ENCODE data around the gene DPP9. TPM values are rescaled to one million over a fixed set of nuclear protein-coding genes. Genes with fewer than 3 reads are reported as not detected.
A peak's percentile ranks its signal among the peaks of the same experiment; 100 is the strongest.

Gene DPP9
- polyA plus RNA-seq, 2 of the 4 experiments (the other 2 are of a cell fraction), result 10.1 to 53.5 TPM

DNA sequence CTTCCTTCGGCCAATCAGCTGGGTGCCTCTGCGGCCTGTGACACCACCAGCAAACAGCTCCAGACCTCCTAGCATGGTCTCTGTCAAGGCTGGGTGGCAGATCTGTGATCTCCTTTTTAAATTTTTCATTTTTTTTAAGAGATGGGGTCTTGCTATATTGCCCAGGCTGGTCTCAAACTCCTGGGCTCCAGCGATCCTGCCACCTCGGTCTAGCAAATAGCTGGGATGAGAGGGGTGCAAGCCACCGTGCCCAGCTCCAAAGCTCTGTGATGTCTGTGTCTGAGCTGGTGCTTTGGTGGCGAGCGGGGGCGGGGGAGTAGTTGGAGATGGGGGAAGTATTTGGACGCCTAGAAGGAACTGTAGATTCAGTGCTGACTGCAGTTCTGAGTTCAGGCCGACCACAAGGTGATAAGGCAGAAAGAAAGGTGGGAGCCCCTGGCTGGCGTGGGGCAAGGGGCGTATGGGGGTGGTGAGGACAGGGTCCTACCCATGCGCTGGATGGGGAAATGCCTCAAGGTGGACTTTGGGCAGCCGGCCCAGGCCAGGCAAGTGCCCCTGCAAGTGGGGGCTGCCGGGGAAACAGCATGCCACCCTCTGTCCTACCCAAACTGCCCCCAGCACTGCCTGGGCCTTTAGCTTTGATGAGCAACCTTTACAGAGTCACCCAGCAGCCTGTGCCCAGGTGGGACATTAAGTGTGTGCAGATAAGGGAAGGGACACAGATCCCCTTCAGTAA, 5.5 kb downstream of the DPP9 start:
- no peak for FAIRE-seq
- H3K4me3 ChIP-seq, result peak overlapping the region; percentile 12; the same call in 1 of the 3 replicates
- H3K4me1 ChIP-seq, result peaks cover 74% of the 10 kb centered on the region
- H3K27ac ChIP-seq, result peak overlapping the region; percentile 86 to 94
- WGBS (ENCODE audit: missing lambda C conversion rate), result 47% methylated on average over 10 of the region's 15 CpGs
- peak in 1 of 2 experiments; percentile 3; a peak in 2 of 6 replicates for ATAC-seq
- no peaks in the 10 kb centered on the region for H3K9me3 ChIP-seq
- peak in 1 of 2 experiments; percentile 39 for DNase-seq (ENCODE audit: low read depth in 1 of 2, low spot score in 1 of 2)
- 0 out of 2 replicates have a peak, but pooled peaks have one; percentile 2 for TF ChIP-seq GATA3 (IDR thresholded peaks at IDR 0.05; ENCODE audit: borderline replicate concordance)
- 0 out of 2 replicates have a peak, but pooled peaks have one; percentile 24 for TF ChIP-seq KDM1A (IDR thresholded peaks at IDR 0.05; ENCODE audit: low read depth)
- TF ChIP-seq CHD2 (IDR thresholded peaks at IDR 0.05; ENCODE audit: low read length, partially characterized antibody), result no peak
- TF ChIP-seq, protein P1, sequence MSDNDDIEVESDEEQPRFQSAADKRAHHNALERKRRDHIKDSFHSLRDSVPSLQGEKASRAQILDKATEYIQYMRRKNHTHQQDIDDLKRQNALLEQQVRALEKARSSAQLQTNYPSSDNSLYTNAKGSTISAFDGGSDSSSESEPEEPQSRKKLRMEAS (IDR thresholded peaks at IDR 0.05), result peak; percentile 2; the same call in 1 of the 2 replicates
- 0 out of 5 replicates have a peak, but pooled peaks of 1 of the 2 experiments have one; percentile 11 for TF ChIP-seq JUN (IDR thresholded peaks at IDR 0.05)
- CTCF ChIA-PET, result interaction anchor here (0.6 to 1.5 kb wide), 5 partner anchors 29 to 90 kb away, joined by 3 to 9 read pairs (median 4); partner anchors contain the start of gene FEM1A
- POLR2A ChIA-PET, result interaction anchor here (1.3 kb wide), 1 partner anchor 73 kb away, joined by 3 read pairs; the partner anchor contains the start of gene FEM1A
- H3K4me2 ChIP-seq, result peak overlapping the region; percentile 76

- 13% methylated on average over 9 of the region's 23 CpGs for WGBS (ENCODE audit: missing lambda C conversion rate)
- ATAC-seq (peak; percentile 54 to 83), DNase-seq (ENCODE audit: low read depth in 1 of 2, low spot score in 1 of 2) (peak; percentile 61 to 90), FAIRE-seq (no peak)
- Histone ChIP-seq H3K4me1 (peaks cover 80% of the 10 kb centered on the region), H3K9me3 (no peaks in the 10 kb centered on the region), H3K27ac (peak overlapping the region; percentile 86 to 94), H3K4me2 (peak overlapping the region; percentile 76), H3K4me3 (peak overlapping the region; percentile 34)
- ChIA-PET CTCF (interaction anchor here (0.6 to 1.5 kb wide), 8 partner anchors 17 to 95 kb away, joined by 3 to 9 read pairs (median 3); partner anchors contain the start of gene FEM1A), POLR2A (interaction anchor here (0.6 to 1.3 kb wide), 2 partner anchors 74 to 97 kb away, joined by 3 to 4 read pairs; partner anchors contain the start of gene FEM1A)
- TF ChIP-seq CHD2 (IDR thresholded peaks at IDR 0.05; ENCODE audit: low read length, partially characterized antibody), result peak; percentile 66
- no peak for TF ChIP-seq RNF2 (IDR thresholded peaks at IDR 0.05; ENCODE audit: borderline replicate concordance, low read depth)
- peak; percentile 61; the same call in 1 of the 2 replicates for TF ChIP-seq GATA3 (IDR thresholded peaks at IDR 0.05; ENCODE audit: borderline replicate concordance)
- no peak for TF ChIP-seq POLR2A (IDR thresholded peaks at IDR 0.05; ENCODE audit: low read length)
- TF ChIP-seq, protein P2, sequence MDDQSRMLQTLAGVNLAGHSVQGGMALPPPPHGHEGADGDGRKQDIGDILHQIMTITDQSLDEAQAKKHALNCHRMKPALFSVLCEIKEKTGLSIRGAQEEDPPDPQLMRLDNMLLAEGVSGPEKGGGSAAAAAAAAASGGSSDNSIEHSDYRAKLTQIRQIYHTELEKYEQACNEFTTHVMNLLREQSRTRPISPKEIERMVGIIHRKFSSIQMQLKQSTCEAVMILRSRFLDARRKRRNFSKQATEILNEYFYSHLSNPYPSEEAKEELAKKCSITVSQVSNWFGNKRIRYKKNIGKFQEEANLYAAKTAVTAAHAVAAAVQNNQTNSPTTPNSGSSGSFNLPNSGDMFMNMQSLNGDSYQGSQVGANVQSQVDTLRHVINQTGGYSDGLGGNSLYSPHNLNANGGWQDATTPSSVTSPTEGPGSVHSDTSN (IDR thresholded peaks at IDR 0.05), result peak; percentile 65; the same call in 1 of the 2 replicates
- peak in 1 of 2 experiments; percentile 77; a peak in 2 of 4 replicates for TF ChIP-seq CEBPB (IDR thresholded peaks at IDR 0.05)
- TF ChIP-seq ELK1 (IDR thresholded peaks at IDR 0.05; ENCODE audit: low read depth, low read length), result no peak
- TF ChIP-seq, protein P1 (IDR thresholded peaks at IDR 0.05), result peak; percentile 40; the same call in 1 of the 2 replicates
- TF ChIP-seq JUN (IDR thresholded peaks at IDR 0.05), result peak in 1 of 2 experiments; percentile 58; a peak in 1 of 5 replicates
- TF ChIP-seq FOSL2 (IDR thresholded peaks at IDR 0.05), result no peak
- peak; percentile 53 for TF ChIP-seq FOSL2 (CRISPR knock-in tag; IDR thresholded peaks at IDR 0.05)
- peak; percentile 45 for TF ChIP-seq ZFP36 (IDR thresholded peaks at IDR 0.05; ENCODE audit: borderline replicate concordance, partially characterized antibody)
These were observed 6.3 kb downstream of the DPP9 start for GRCh38 chr19:4717191-4717965.

DNA sequence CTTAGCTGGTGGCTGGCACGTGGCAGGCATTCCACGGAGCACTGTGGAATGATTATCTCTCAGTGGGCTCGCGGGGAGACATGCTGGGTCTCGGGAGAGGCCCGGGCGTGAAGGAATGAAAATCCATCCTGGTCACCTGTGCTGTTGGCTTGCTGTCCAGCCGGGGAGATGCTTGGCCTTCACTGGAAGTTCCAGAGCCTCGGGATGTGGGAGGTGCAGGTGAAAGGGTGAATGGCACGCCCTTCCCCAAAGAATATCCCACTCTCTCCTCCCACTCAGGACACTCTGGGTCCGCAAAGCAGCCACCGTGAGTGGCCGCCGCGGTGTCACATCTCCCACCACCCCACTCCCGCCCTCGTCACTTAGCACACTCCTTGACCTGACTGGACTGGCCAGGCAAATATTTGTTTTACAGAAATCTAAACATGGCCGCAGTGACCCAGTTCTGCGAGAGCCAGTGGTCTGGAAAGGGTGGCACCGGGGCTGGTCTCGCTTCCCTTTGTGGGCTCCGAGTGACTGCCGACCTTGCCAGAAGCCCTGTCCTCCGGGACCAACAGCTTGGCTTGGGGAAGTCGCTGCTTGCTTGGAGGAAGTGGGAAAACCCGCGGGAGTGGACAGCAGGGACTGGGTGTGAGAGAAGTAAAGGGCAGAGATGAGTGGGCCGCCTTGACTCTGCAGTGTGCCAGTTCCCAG, 8.0 kb downstream of the DPP9 start:
- Histone ChIP-seq H3K27ac (peak overlapping the region; percentile 68 to 94), H3K4me2 (peak overlapping the region; percentile 73), H3K4me1 (peaks cover 67% of the 10 kb centered on the region), H3K9me3 (no peaks in the 10 kb centered on the region), H3K4me3 (no peak overlapping the region)
- DNase-seq (ENCODE audit: low read depth in 1 of 2, low spot score in 1 of 2), result no peak
- WGBS (ENCODE audit: missing lambda C conversion rate), result 40% methylated on average over 23 of the region's 28 CpGs
- CTCF ChIA-PET, result interaction anchor here (1.0 to 1.3 kb wide), 2 partner anchors 27 to 83 kb away, joined by 3 read pairs; no protein-coding TSS in a partner anchor
- FAIRE-seq, result no peak
- no peak for ATAC-seq
- POLR2A ChIA-PET, result no interaction called here
- TF ChIP-seq EP300 (IDR thresholded peaks at IDR 0.05) (no peak), ZC3H11A (IDR thresholded peaks at IDR 0.05) (no peak), RAD21 (conservative IDR thresholded peaks at IDR 0.05 in 1 of 2, IDR thresholded peaks at IDR 0.05 in 1 of 2) (no peak), FOSB (CRISPR knock-in tag; IDR thresholded peaks at IDR 0.05) (no peak), MYC (IDR thresholded peaks at IDR 0.05; ENCODE audit: borderline replicate concordance, low read length) (no peak), EHMT2 (IDR thresholded peaks at IDR 0.05; ENCODE audit: low read depth) (no peak), TP53 (CRISPR knock-in tag; IDR thresholded peaks at IDR 0.05) (no peak), HEYL (CRISPR knock-in tag; IDR thresholded peaks at IDR 0.05) (no peak)
- TF ChIP-seq, protein P3, sequence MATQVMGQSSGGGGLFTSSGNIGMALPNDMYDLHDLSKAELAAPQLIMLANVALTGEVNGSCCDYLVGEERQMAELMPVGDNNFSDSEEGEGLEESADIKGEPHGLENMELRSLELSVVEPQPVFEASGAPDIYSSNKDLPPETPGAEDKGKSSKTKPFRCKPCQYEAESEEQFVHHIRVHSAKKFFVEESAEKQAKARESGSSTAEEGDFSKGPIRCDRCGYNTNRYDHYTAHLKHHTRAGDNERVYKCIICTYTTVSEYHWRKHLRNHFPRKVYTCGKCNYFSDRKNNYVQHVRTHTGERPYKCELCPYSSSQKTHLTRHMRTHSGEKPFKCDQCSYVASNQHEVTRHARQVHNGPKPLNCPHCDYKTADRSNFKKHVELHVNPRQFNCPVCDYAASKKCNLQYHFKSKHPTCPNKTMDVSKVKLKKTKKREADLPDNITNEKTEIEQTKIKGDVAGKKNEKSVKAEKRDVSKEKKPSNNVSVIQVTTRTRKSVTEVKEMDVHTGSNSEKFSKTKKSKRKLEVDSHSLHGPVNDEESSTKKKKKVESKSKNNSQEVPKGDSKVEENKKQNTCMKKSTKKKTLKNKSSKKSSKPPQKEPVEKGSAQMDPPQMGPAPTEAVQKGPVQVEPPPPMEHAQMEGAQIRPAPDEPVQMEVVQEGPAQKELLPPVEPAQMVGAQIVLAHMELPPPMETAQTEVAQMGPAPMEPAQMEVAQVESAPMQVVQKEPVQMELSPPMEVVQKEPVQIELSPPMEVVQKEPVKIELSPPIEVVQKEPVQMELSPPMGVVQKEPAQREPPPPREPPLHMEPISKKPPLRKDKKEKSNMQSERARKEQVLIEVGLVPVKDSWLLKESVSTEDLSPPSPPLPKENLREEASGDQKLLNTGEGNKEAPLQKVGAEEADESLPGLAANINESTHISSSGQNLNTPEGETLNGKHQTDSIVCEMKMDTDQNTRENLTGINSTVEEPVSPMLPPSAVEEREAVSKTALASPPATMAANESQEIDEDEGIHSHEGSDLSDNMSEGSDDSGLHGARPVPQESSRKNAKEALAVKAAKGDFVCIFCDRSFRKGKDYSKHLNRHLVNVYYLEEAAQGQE (IDR thresholded peaks at IDR 0.05), result no peak

Measured in A549 (cell line).